Endodermal cell (in vitro differentiated cells): ENCODE results near the gene MINPP1. TPM values are rescaled to one million over a fixed set of nuclear protein-coding genes. Genes with fewer than 3 reads are reported as not detected.

Experiments used
- DNase-seq: peaks from one replicate; pipeline ENCODE4 v3.0.0-alpha.2; 2017
- H3K27ac ChIP-seq: 2 replicates; pipeline ENCODE4 v1.5.1; 2013; ENCODE audit warnings: mild to moderate bottlenecking, low read depth, low read length, moderate library complexity
- H3K27me3 ChIP-seq: 2 replicates; pipeline ENCODE4 v1.6.1; 2013; ENCODE audit warnings: mild to moderate bottlenecking, low read length, moderate library complexity; ENCODE audit not compliant: insufficient read depth, control insufficient read depth, poor library complexity, severe bottlenecking
- H3K36me3 ChIP-seq: 2 replicates; pipeline ENCODE4 v1.7.0; 2013; ENCODE audit warnings: mild to moderate bottlenecking, low read length, moderate library complexity; ENCODE audit not compliant: control insufficient read depth, insufficient read depth
- H3K4me1 ChIP-seq: one replicate; pipeline ENCODE4 v1.7.0; 2013; ENCODE audit warnings: low read length; ENCODE audit not compliant: control insufficient read depth, insufficient read depth
- H3K4me3 ChIP-seq: 2 replicates; pipeline ENCODE4 v1.5.1; 2013; ENCODE audit warnings: mild to moderate bottlenecking, low read length, moderate library complexity
- H3K9ac ChIP-seq: 2 replicates; pipeline ENCODE4 v1.6.1; 2013; ENCODE audit warnings: mild to moderate bottlenecking, low read length, moderate library complexity; ENCODE audit not compliant: poor library complexity, severe bottlenecking; ENCODE audit errors: extremely low read depth
- H3K9me3 ChIP-seq: 2 replicates; pipeline ENCODE4 v1.6.1; 2013; ENCODE audit warnings: mild to moderate bottlenecking, low read length, moderate library complexity; ENCODE audit not compliant: control insufficient read depth
- H3K27ac Mint-ChIP-seq: 2 replicates; pipeline ENCODE4 v1.8.0; 2020; ENCODE audit warnings: mixed read lengths
- H3K27me3 Mint-ChIP-seq: 2 replicates; pipeline ENCODE4 v1.8.0; 2021; ENCODE audit warnings: mild to moderate bottlenecking, mixed read lengths; ENCODE audit not compliant: insufficient read depth
- H3K36me3 Mint-ChIP-seq: 2 replicates; pipeline ENCODE4 v1.8.0; 2020; ENCODE audit warnings: low read depth, mixed read lengths
- H3K4me1 Mint-ChIP-seq: 2 replicates; pipeline ENCODE4 v1.8.0; 2020; ENCODE audit warnings: mixed read lengths
- H3K4me3 Mint-ChIP-seq: 2 replicates; pipeline ENCODE4 v1.8.0; 2020; ENCODE audit warnings: mild to moderate bottlenecking, moderate library complexity, mixed read lengths
- H3K9me3 Mint-ChIP-seq: 2 replicates; pipeline ENCODE4 v1.8.0; 2020; ENCODE audit warnings: mild to moderate bottlenecking, mixed read lengths
- CTCF ChIP-seq: fragments of 200-600 bp; sonication (generic); conservative IDR thresholded peaks from 2 replicates; pipeline ENCODE4 v1.5.0; 2021; ENCODE audit warnings: antibody characterized with exemption, mild to moderate bottlenecking
- WGBS, 2 experiments: methylation state at CpG; one replicate each; pipeline versions ENCODE4 v1.1.5 to v1.1.7; 2013; ENCODE audit warnings: missing lambda C conversion rate in 2 of 2, mixed read lengths in 1 of 2; ENCODE audit not compliant: insufficient coverage in 1 of 2, insufficient read length in 1 of 2; 5-methylcytosine and 5-hydroxymethylcytosine counted together
- total RNA-seq, 2 donors: library from RNA; stranded (reverse); fragmentation: NEBNext Ultra II Directional in 1 of 2; extraction: Animal tissue kit (Norgen Biotek cat#: 25700) in 1 of 2; gene quantifications; 2 replicates in 1 of 2; 3 replicates in 1 of 2; pipeline ENCODE4 v1.2.1, GENCODE V29; 2021

Gene MINPP1
- total RNA-seq, 2 donors from 2014 or later, result 32.4 to 40.4 TPM

- no peak overlapping the region for H3K4me3 ChIP-seq
- no peak overlapping the region for H3K27ac ChIP-seq
- no peak for DNase-seq
- no peak overlapping the region for H3K9ac ChIP-seq
- WGBS, 2 experiments, result 67 to 96% methylated on average over 1 to 4 of the region's 5 CpGs
- peaks cover 3% of the 10 kb centered on the region for H3K4me1 ChIP-seq
- no peaks in the 10 kb centered on the region for H3K27me3 ChIP-seq
- Mint-ChIP-seq H3K27ac (no peak overlapping the region), H3K4me1 (peaks cover 15% of the 10 kb centered on the region), H3K9me3 (peaks cover 24% of the 10 kb centered on the region), H3K36me3 (peaks cover 5% of the 10 kb centered on the region), H3K4me3 (no peak overlapping the region), H3K27me3 (no peaks in the 10 kb centered on the region)
- H3K36me3 ChIP-seq, result no peaks in the 10 kb centered on the region
- H3K9me3 ChIP-seq, result peaks cover 31% of the 10 kb centered on the region
- TF ChIP-seq CTCF, result no peak
Observed at GRCh38 chr10:87560495-87561129, 55.9 kb downstream of the MINPP1 start.

- Mint-ChIP-seq H3K27me3 (no peaks in the 10 kb centered on the region), H3K9me3 (peaks cover 33% of the 10 kb centered on the region), H3K27ac (no peak overlapping the region), H3K36me3 (peaks cover 5% of the 10 kb centered on the region), H3K4me3 (no peak overlapping the region), H3K4me1 (peaks cover 15% of the 10 kb centered on the region)
- H3K27me3 ChIP-seq, result no peaks in the 10 kb centered on the region
- DNase-seq, result no peak
- 95 to 98% methylated on average over 7 to 8 of the region's 9 CpGs for WGBS, 2 experiments
- no peak overlapping the region for H3K27ac ChIP-seq
- TF ChIP-seq CTCF, result no peak
- peaks cover 31% of the 10 kb centered on the region for H3K9me3 ChIP-seq
- no peak overlapping the region for H3K4me3 ChIP-seq
- no peaks in the 10 kb centered on the region for H3K36me3 ChIP-seq
- H3K4me1 ChIP-seq, result peaks cover 3% of the 10 kb centered on the region
- no peak overlapping the region for H3K9ac ChIP-seq
Observed at GRCh38 chr10:87562750-87563149, 58.1 kb downstream of the MINPP1 start.

- TF ChIP-seq CTCF, result no peak
- Mint-ChIP-seq H3K9me3 (peaks cover 46% of the 10 kb centered on the region), H3K4me3 (no peak overlapping the region), H3K27me3 (no peaks in the 10 kb centered on the region), H3K36me3 (peaks cover 5% of the 10 kb centered on the region), H3K4me1 (no peaks in the 10 kb centered on the region), H3K27ac (no peak overlapping the region)
- no peaks in the 10 kb centered on the region for H3K36me3 ChIP-seq
- H3K4me3 ChIP-seq, result no peak overlapping the region
- DNase-seq, result no peak
- H3K9me3 ChIP-seq, result peaks cover 32% of the 10 kb centered on the region
- no peak overlapping the region for H3K9ac ChIP-seq
- no peaks in the 10 kb centered on the region for H3K4me1 ChIP-seq
- no peaks in the 10 kb centered on the region for H3K27me3 ChIP-seq
- no peak overlapping the region for H3K27ac ChIP-seq
Observed at GRCh38 chr10:87565010-87565409, 60.3 kb downstream of the MINPP1 start.
